HG03442 (cell line): ENCODE results near the gene ADPRHL1.

Source experiments
- ATAC-seq: cut with Tn5 transposase; IDR thresholded peaks from one replicate; pipeline ENCODE4 v1.9.1; 2021; ENCODE audit warnings: mild to moderate bottlenecking, moderate library complexity; ENCODE audit not compliant: unreplicated experiment

Gene ADPRHL1

GRCh38 chr13:113353254-113353653, 100.0 kb downstream of the ADPRHL1 start:
- no peak for ATAC-seq

DNA sequence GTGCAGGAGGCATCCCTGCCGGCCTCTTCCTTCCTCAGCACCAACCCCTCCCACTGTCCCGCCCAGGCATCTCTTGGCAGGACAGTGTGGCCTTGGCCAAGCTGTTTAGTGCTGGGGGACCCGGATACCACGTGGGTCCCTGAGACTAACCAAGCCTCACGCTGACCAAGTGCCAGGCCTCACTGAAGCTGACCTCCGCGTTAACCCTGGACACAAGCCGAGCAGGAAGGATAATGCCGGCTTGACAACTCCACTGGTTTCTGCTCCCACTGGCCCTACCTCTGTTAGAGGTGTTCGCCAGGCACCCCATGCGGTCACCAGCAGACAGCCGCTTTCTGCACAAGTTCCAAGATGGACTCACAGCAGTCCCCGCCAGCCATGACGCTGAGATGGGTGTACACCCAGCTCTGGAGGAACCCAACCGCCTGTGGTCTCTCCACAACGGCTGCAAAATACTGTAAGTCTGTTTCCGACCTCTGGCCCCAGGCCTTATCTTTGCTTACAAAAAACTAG, 101.7 kb downstream of the ADPRHL1 start:
- no peak for ATAC-seq

DNA sequence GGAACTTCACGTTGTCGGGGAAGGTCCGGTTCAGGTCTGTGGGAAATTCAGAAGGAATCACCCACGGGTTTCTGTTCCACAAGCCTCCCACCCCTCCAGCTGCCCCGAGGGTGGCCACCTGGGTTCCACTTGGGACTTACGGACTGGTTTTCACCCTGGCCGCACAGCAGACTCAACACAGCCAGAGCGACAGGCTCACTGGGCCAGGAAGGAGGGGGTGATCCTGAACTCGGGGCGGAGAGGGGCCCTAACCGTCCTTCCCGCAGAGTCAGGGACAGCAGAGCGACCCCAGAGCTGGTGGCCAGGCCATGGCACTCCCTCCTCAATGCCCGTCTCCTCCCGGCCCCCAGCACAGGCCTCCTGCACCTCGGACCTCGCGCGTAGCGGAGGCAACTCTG, 102.4 kb downstream of the ADPRHL1 start:
- no peak for ATAC-seq

DNA sequence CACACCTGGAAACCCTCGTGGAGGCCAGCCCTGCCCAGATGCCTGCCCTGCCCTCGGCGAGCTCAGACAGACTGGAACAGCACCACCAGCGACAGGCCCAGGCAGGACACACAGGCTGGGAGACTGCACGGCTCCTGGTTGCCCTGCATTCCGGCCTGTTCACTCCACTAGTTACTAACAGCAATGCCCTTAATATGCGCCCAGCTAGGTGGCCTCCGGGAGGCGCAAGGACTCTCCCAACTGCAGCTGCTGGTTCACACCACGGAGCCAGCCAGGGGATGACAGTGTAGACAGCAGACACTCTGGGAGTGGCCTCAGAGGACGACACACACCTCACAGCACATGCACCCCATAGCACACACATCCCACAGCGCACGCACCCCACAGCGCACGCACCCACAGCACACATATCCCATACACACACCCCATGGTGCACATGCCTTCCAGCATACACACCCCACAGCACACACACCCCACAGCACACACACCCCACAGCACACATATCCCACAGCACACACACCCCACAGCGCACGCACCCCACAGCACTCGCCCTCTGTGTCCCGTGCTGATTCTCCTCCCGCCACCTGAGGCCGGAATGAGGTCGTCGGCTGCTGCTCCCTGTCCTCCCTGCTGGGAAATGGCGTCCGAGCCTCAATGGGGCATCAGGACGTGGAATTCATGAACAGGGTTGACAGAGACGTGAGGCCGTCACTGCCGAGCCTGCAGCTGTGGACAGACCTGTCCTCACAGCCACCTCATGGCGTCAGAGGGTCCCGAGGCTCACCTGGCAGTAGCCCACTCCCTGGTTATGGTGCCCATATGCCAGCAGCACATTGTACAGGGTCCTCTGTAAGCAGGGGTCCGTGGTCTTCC, 103.0 kb downstream of the ADPRHL1 start:
- ATAC-seq, result no peak
